ENCODE measurements around the gene ZGPAT. TPM values are rescaled to one million over a fixed set of nuclear protein-coding genes. Genes with fewer than 3 reads are reported as not detected.

Gene ZGPAT
- total and polyA plus RNA-seq, 2 of the 13 experiments (the other 11 are each of a cell fraction or from before 2014, with no cell fraction given): 23.0 to 41.9 TPM

DNA sequence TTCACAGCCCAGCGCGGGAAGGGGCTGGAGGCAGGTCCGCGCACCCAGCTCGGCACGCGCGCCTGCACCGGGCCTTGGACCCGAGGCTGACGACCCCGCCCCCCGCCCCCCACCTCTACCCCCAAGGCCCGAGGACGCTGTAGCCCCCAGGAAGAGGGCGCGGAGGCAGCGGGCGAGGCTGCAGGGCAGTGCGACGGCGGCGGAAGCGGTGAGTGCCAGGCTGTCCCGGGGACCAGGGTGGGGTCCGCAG is 29.8 kb downstream of the ZGPAT start (continued):
- no peak for TF ChIP-seq ZBTB38 (CRISPR knock-in tag; IDR thresholded peaks at IDR 0.05)
- no peak for TF ChIP-seq SPEN (CRISPR knock-in tag; IDR thresholded peaks at IDR 0.05; ENCODE audit: low read depth)
- 0 out of 2 replicates have a peak, but pooled peaks have one; percentile 81 for TF ChIP-seq ZSCAN21 (CRISPR knock-in tag; IDR thresholded peaks at IDR 0.05; ENCODE audit: borderline replicate concordance)
- no peak for TF ChIP-seq ZNF850 (CRISPR knock-in tag; conservative IDR thresholded peaks at IDR 0.05)
- peak; percentile 96 for TF ChIP-seq PHF5A (CRISPR knock-in tag; IDR thresholded peaks at IDR 0.05; ENCODE audit: low read depth, unreplicated experiment)
- peak; percentile 72 for TF ChIP-seq ZBTB7A (CRISPR knock-in tag; IDR thresholded peaks at IDR 0.05)
- no peak for TF ChIP-seq ZNF644 (CRISPR knock-in tag; IDR thresholded peaks at IDR 0.05; ENCODE audit: low read depth)
- TF ChIP-seq NR1H2 (CRISPR knock-in tag; IDR thresholded peaks at IDR 0.05; ENCODE audit: borderline replicate concordance, low read depth): peak; percentile 3
- 0 out of 2 replicates have a peak, but pooled peaks have one; percentile 19 for TF ChIP-seq ZBTB42 (CRISPR knock-in tag; IDR thresholded peaks at IDR 0.05)
- 0 out of 2 replicates have a peak, but pooled peaks have one; percentile 94 for TF ChIP-seq TMF1 (CRISPR knock-in tag; IDR thresholded peaks at IDR 0.05; ENCODE audit: low read depth)
- 0 out of 2 replicates have a peak, but pooled peaks have one; percentile 11 for TF ChIP-seq NCOA5 (CRISPR knock-in tag; IDR thresholded peaks at IDR 0.05)
- TF ChIP-seq CHCHD3 (CRISPR knock-in tag; IDR thresholded peaks at IDR 0.05): peak; percentile 6; the same call in 1 of the 2 replicates
- 0 out of 2 replicates have a peak, but pooled peaks have one; percentile 6 for TF ChIP-seq GMEB1 (CRISPR knock-in tag; IDR thresholded peaks at IDR 0.05; ENCODE audit: borderline replicate concordance)
- TF ChIP-seq BCL3 (CRISPR knock-in tag; IDR thresholded peaks at IDR 0.05): no peak
- TF ChIP-seq, protein P1, sequence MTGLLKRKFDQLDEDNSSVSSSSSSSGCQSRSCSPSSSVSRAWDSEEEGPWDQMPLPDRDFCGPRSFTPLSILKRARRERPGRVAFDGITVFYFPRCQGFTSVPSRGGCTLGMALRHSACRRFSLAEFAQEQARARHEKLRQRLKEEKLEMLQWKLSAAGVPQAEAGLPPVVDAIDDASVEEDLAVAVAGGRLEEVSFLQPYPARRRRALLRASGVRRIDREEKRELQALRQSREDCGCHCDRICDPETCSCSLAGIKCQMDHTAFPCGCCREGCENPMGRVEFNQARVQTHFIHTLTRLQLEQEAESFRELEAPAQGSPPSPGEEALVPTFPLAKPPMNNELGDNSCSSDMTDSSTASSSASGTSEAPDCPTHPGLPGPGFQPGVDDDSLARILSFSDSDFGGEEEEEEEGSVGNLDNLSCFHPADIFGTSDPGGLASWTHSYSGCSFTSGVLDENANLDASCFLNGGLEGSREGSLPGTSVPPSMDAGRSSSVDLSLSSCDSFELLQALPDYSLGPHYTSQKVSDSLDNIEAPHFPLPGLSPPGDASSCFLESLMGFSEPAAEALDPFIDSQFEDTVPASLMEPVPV (CRISPR knock-in tag; IDR thresholded peaks at IDR 0.05): 0 out of 2 replicates have a peak, but pooled peaks have one; percentile 13
- TF ChIP-seq MEIS2 (CRISPR knock-in tag; IDR thresholded peaks at IDR 0.05): peak; percentile 57; the same call in 1 of the 2 replicates
- peak; percentile 97 for TF ChIP-seq TFDP1 (CRISPR knock-in tag; IDR thresholded peaks at IDR 0.05; ENCODE audit: borderline replicate concordance)
- TF ChIP-seq, protein P2, sequence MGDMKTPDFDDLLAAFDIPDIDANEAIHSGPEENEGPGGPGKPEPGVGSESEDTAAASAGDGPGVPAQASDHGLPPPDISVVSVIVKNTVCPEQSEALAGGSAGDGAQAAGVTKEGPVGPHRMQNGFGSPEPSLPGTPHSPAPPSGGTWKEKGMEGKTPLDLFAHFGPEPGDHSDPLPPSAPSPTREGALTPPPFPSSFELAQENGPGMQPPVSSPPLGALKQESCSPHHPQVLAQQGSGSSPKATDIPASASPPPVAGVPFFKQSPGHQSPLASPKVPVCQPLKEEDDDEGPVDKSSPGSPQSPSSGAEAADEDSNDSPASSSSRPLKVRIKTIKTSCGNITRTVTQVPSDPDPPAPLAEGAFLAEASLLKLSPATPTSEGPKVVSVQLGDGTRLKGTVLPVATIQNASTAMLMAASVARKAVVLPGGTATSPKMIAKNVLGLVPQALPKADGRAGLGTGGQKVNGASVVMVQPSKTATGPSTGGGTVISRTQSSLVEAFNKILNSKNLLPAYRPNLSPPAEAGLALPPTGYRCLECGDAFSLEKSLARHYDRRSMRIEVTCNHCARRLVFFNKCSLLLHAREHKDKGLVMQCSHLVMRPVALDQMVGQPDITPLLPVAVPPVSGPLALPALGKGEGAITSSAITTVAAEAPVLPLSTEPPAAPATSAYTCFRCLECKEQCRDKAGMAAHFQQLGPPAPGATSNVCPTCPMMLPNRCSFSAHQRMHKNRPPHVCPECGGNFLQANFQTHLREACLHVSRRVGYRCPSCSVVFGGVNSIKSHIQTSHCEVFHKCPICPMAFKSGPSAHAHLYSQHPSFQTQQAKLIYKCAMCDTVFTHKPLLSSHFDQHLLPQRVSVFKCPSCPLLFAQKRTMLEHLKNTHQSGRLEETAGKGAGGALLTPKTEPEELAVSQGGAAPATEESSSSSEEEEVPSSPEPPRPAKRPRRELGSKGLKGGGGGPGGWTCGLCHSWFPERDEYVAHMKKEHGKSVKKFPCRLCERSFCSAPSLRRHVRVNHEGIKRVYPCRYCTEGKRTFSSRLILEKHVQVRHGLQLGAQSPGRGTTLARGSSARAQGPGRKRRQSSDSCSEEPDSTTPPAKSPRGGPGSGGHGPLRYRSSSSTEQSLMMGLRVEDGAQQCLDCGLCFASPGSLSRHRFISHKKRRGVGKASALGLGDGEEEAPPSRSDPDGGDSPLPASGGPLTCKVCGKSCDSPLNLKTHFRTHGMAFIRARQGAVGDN (CRISPR knock-in tag; IDR thresholded peaks at IDR 0.05): 0 out of 2 replicates have a peak, but pooled peaks have one; percentile 16
